ENCODE data around the gene FAM204A. TPM values are rescaled to one million over a fixed set of nuclear protein-coding genes. Genes with fewer than 3 reads are reported as not detected.

The FAM204A gene
- total and polyA plus RNA-seq, 3 experiments from 2014 or later, result 66.3 to 106 (median 71.6) TPM

DNA sequence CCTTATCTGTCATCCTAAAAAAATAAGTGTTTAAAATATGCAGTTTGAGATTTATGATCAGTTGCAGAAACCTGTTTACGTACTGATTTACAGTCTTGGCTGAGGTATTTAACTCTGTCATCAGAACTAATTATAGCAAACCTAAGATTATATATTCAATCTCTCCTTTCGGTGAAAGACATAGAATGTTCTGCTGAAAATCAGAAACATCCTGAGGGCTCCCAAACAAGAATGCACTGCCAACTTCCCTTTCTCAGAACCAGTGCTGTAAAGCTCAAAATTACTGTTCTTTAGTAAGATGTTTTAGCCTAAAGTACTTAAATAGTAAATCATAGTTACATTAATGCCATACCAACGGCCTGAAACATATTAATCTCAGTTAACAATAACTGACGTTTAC is 34.3 kb downstream of the FAM204A start:
- CTCF ChIA-PET, result no interaction called here
- H3K27me3 ChIP-seq (ENCODE audit: insufficient read depth, low read length, poor library complexity, severe bottlenecking), result no peaks in the 10 kb centered on the region
- no peaks in the 10 kb centered on the region for H3K9me3 ChIP-seq (ENCODE audit: low read length)
- no peak overlapping the region for H3K27ac Mint-ChIP-seq
- H3K36me3 Mint-ChIP-seq, result peaks cover 4 to 78% (median 31%) of the 10 kb centered on the region in 3 donors
- H3K4me1 ChIP-seq (ENCODE audit: insufficient read depth, low read length), result no peaks in the 10 kb centered on the region
- DNase-seq, result no peak
- H3K4me1 Mint-ChIP-seq, result no peaks in the 10 kb centered on the region
- POLR2A ChIA-PET, result no interaction called here
- no peak overlapping the region for H3K27ac ChIP-seq (ENCODE audit: low read depth, low read length)
- H3K27me3 Mint-ChIP-seq, result no peaks in the 10 kb centered on the region
- no peak overlapping the region for H3K4me3 ChIP-seq (ENCODE audit: low read length)
- no peaks in the 10 kb centered on the region for H3K9me3 Mint-ChIP-seq
- H3K36me3 ChIP-seq (ENCODE audit: insufficient read depth, low read length), result peaks cover 23% of the 10 kb centered on the region
- H3K4me3 Mint-ChIP-seq, result no peak overlapping the region

DNA sequence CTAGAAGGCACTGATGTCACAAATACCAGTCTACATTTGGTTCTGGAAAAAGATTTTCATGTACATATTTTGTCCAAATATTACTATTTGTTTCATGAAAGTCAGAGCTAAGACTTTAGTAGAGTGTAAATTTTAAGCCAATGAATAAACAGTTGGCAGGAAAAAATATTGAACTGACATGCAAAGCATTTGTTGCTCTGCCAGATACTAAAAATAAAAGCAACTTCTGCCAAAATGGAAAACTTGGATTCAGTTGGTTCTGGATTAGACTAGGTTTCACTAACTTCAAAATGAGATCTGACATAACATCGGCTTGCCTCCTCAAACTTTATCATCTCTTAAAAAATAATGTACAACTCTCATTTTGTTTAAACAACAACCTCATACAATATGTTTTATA is 34.9 kb downstream of the FAM204A start:
- POLR2A ChIA-PET, result no interaction called here

DNA sequence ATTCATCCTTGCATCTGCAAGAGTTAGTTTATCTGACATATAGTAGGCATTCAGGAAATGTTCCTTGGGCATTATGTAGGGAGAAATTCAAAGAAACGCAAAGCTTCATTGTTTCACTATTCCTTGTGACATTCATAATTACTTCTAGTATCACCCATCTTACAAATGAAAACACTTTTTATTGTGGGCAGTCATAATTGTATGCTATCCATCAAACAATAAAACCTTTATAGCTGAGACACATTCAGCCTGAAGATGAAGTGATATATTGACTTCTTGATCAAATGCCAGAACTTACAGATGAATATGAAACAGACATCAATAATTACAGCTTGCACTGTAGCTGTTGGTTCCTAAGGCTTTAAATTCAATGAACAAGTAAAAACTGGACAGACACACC is 36.4 kb downstream of the FAM204A start:
- DNase-seq, result no peak
- Mint-ChIP-seq H3K4me3 (no peak overlapping the region), H3K9me3 (no peaks in the 10 kb centered on the region), H3K27ac (peak overlapping the region in 1 of 8 donors; percentile 20), H3K36me3 (peaks cover 4 to 56% (median 17%) of the 10 kb centered on the region in 3 donors), H3K27me3 (no peaks in the 10 kb centered on the region), H3K4me1 (no peaks in the 10 kb centered on the region)
- H3K27me3 ChIP-seq (ENCODE audit: insufficient read depth, low read length, poor library complexity, severe bottlenecking), result no peaks in the 10 kb centered on the region
- H3K36me3 ChIP-seq (ENCODE audit: insufficient read depth, low read length), result peaks cover 22% of the 10 kb centered on the region
- no peaks in the 10 kb centered on the region for H3K4me1 ChIP-seq (ENCODE audit: insufficient read depth, low read length)
- H3K27ac ChIP-seq (ENCODE audit: low read depth, low read length), result no peak overlapping the region
- H3K9me3 ChIP-seq (ENCODE audit: low read length), result no peaks in the 10 kb centered on the region
- ChIA-PET POLR2A (no interaction called here), CTCF (no interaction called here)
- no peak overlapping the region for H3K4me3 ChIP-seq (ENCODE audit: low read length)

More for the DNA sequence above, 34.9 kb downstream of the FAM204A start:
- H3K27ac Mint-ChIP-seq, result no peak overlapping the region
- no peak overlapping the region for H3K4me3 Mint-ChIP-seq
- CTCF ChIA-PET, result no interaction called here
- peaks cover 23% of the 10 kb centered on the region for H3K36me3 ChIP-seq (ENCODE audit: insufficient read depth, low read length)
- no peak overlapping the region for H3K4me3 ChIP-seq (ENCODE audit: low read length)
- H3K9me3 ChIP-seq (ENCODE audit: low read length), result no peaks in the 10 kb centered on the region
- no peaks in the 10 kb centered on the region for H3K4me1 ChIP-seq (ENCODE audit: insufficient read depth, low read length)
- H3K27me3 Mint-ChIP-seq, result no peaks in the 10 kb centered on the region
- DNase-seq, result no peak
- peaks cover 4 to 71% (median 26%) of the 10 kb centered on the region in 3 donors for H3K36me3 Mint-ChIP-seq
- no peaks in the 10 kb centered on the region for H3K27me3 ChIP-seq (ENCODE audit: insufficient read depth, low read length, poor library complexity, severe bottlenecking)
- H3K4me1 Mint-ChIP-seq, result no peaks in the 10 kb centered on the region
- no peaks in the 10 kb centered on the region for H3K9me3 Mint-ChIP-seq
- H3K27ac ChIP-seq (ENCODE audit: low read depth, low read length), result no peak overlapping the region

DNA sequence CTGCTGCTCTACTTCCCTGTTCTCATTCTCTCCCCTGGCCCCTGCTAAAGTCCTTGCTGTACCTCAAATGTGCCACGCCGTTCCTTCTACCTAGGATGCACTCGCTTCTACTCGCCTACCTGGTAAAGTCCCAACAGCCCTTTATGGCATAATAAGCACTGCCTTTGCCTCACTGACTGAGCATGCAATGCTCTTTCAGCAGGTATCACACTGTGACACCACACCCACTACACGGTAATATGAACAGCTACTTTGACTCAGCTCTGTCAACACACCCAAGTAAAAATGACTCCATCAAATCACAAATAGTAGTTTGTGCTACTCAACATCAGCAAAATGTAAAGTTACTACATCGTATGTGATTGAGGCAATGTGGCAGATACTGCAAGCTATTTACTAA is 37.6 kb downstream of the FAM204A start:
- H3K27ac Mint-ChIP-seq, result no peak overlapping the region
- Histone ChIP-seq H3K9me3 (ENCODE audit: low read length) (no peaks in the 10 kb centered on the region), H3K4me3 (ENCODE audit: low read length) (no peak overlapping the region), H3K27me3 (ENCODE audit: insufficient read depth, low read length, poor library complexity, severe bottlenecking) (no peaks in the 10 kb centered on the region), H3K36me3 (ENCODE audit: insufficient read depth, low read length) (peaks cover 13% of the 10 kb centered on the region), H3K4me1 (ENCODE audit: insufficient read depth, low read length) (no peaks in the 10 kb centered on the region), H3K27ac (ENCODE audit: low read depth, low read length) (no peak overlapping the region)
- H3K4me3 Mint-ChIP-seq, result no peak overlapping the region
- CTCF ChIA-PET, result no interaction called here
- H3K36me3 Mint-ChIP-seq, result peaks cover 4 to 47% (median 15%) of the 10 kb centered on the region in 3 donors
- no peak for DNase-seq
- H3K27me3 Mint-ChIP-seq, result no peaks in the 10 kb centered on the region
- H3K4me1 Mint-ChIP-seq, result no peaks in the 10 kb centered on the region
- POLR2A ChIA-PET, result no interaction called here
- H3K9me3 Mint-ChIP-seq, result no peaks in the 10 kb centered on the region

DNA sequence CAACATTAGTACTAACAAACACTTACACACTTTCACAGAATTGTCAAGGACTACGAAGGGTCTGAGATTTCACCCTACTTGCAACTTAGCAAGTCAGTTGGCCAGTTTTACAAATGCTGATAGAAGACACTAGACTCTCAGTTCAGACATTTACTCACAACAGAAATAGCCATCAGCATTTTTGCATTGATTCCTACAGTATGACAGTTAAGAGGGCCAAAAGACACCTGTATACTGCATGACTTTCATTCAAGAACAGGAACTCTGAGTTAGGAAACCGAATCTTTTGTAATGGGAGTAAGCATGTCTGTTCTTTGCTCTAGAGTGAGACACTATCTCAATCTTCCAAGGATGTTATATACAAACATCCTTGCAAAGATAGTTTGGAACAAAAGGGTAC is 40.9 kb downstream of the FAM204A start:
- H3K27me3 Mint-ChIP-seq, result no peaks in the 10 kb centered on the region
- H3K4me3 Mint-ChIP-seq, result no peak overlapping the region

DNA sequence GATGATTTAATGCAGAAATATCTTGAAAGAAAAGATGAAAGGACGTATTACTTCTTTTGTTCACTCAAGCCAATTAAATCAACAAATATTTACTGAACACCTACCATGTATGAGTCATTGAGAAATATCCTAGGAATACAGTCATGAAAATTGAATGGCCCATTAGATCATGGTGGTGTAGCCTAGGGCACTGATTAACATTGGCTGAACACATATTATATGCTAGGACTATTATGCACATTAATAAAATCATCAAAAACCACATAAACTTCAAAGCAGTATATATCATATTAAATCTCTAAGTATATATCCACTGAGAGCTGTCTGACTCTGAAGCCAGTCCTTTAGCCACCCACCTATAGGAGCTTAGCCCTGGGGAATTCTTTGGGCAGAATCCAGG is 41.8 kb downstream of the FAM204A start:
- no peaks in the 10 kb centered on the region for H3K27me3 Mint-ChIP-seq
- DNase-seq, result no peak
- no peak overlapping the region for H3K4me3 Mint-ChIP-seq
- H3K4me3 ChIP-seq (ENCODE audit: low read length), result no peak overlapping the region
- H3K36me3 ChIP-seq (ENCODE audit: insufficient read depth, low read length), result no peaks in the 10 kb centered on the region
- CTCF ChIA-PET, result no interaction called here
- no peaks in the 10 kb centered on the region for H3K9me3 ChIP-seq (ENCODE audit: low read length)
- H3K4me1 Mint-ChIP-seq, result no peaks in the 10 kb centered on the region
- no peak overlapping the region for H3K27ac Mint-ChIP-seq
- H3K36me3 Mint-ChIP-seq, result peaks cover 0 to 11% (median 5%) of the 10 kb centered on the region in 3 donors
- no peaks in the 10 kb centered on the region for H3K27me3 ChIP-seq (ENCODE audit: insufficient read depth, low read length, poor library complexity, severe bottlenecking)
- no peaks in the 10 kb centered on the region for H3K9me3 Mint-ChIP-seq
- H3K4me1 ChIP-seq (ENCODE audit: insufficient read depth, low read length), result no peaks in the 10 kb centered on the region
- H3K27ac ChIP-seq (ENCODE audit: low read depth, low read length), result no peak overlapping the region
- POLR2A ChIA-PET, result no interaction called here

More for the DNA sequence above, 40.9 kb downstream of the FAM204A start:
- H3K27ac Mint-ChIP-seq, result no peak overlapping the region
- Histone ChIP-seq H3K27me3 (ENCODE audit: insufficient read depth, low read length, poor library complexity, severe bottlenecking) (no peaks in the 10 kb centered on the region), H3K4me1 (ENCODE audit: insufficient read depth, low read length) (no peaks in the 10 kb centered on the region), H3K9me3 (ENCODE audit: low read length) (no peaks in the 10 kb centered on the region), H3K27ac (ENCODE audit: low read depth, low read length) (no peak overlapping the region), H3K36me3 (ENCODE audit: insufficient read depth, low read length) (no peaks in the 10 kb centered on the region), H3K4me3 (ENCODE audit: low read length) (no peak overlapping the region)
- peaks cover 4 to 18% (median 10%) of the 10 kb centered on the region in 3 donors for H3K36me3 Mint-ChIP-seq
- H3K4me1 Mint-ChIP-seq, result no peaks in the 10 kb centered on the region
- CTCF ChIA-PET, result no interaction called here
- no peak for DNase-seq
- POLR2A ChIA-PET, result no interaction called here
- H3K9me3 Mint-ChIP-seq, result no peaks in the 10 kb centered on the region

DNA sequence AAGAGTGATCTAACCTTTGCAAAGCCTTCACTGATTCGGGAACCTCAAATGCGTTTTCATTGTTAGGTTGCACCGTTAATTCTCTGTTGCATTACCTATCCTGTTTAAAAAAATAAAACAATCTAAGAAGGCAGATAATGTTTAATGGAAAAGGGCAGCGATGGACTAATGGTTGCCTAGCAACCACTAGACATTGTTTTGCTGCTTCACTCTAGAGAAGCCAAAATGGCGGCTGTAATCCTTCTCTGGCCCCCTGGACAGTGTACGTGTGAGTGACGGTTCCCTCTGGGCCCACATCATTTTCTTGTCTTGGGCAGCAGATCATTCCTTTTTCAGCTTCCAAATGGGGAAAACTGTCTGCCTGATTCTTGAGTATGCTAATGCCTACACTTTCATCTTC is 43.3 kb downstream of the FAM204A start:
- Mint-ChIP-seq H3K4me1 (no peaks in the 10 kb centered on the region), H3K36me3 (no peaks in the 10 kb centered on the region), H3K27ac (peak overlapping the region in 1 of 8 donors; percentile 84), H3K27me3 (peaks cover 3 to 7% of the 10 kb centered on the region in 2 donors), H3K9me3 (no peaks in the 10 kb centered on the region), H3K4me3 (no peak overlapping the region)
- no peaks in the 10 kb centered on the region for H3K9me3 ChIP-seq (ENCODE audit: low read length)
- no peaks in the 10 kb centered on the region for H3K4me1 ChIP-seq (ENCODE audit: insufficient read depth, low read length)
- H3K36me3 ChIP-seq (ENCODE audit: insufficient read depth, low read length), result no peaks in the 10 kb centered on the region
- POLR2A ChIA-PET, result no interaction called here
- no peak overlapping the region for H3K4me3 ChIP-seq (ENCODE audit: low read length)
- CTCF ChIA-PET, result no interaction called here
- H3K27ac ChIP-seq (ENCODE audit: low read depth, low read length), result no peak overlapping the region
- H3K27me3 ChIP-seq (ENCODE audit: insufficient read depth, low read length, poor library complexity, severe bottlenecking), result no peaks in the 10 kb centered on the region
- no peak for DNase-seq

DNA sequence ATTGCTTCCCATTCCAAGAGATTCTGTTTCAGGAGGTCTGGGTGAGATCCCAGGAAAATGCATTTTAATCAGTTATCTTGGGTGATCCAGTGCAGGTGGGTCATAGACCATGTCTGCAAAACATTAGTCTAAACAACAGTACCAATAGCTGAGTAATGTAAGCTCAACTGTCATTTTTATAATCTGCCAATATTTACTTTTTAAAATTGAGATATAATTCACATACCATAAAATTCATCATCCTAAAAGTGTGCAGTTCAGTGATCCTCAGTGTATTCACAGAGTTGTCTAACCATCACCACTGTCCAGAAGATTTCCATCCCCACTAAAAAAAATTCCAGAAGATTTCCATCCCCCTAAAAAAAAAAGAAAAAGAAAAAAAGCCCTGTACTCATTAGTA is 51.0 kb downstream of the FAM204A start:
- Histone ChIP-seq H3K9me3 (ENCODE audit: low read length) (no peaks in the 10 kb centered on the region), H3K36me3 (ENCODE audit: insufficient read depth, low read length) (no peaks in the 10 kb centered on the region), H3K27ac (ENCODE audit: low read depth, low read length) (no peak overlapping the region), H3K4me1 (ENCODE audit: insufficient read depth, low read length) (no peaks in the 10 kb centered on the region), H3K4me3 (ENCODE audit: low read length) (no peak overlapping the region), H3K27me3 (ENCODE audit: insufficient read depth, low read length, poor library complexity, severe bottlenecking) (no peaks in the 10 kb centered on the region)
- no peaks in the 10 kb centered on the region for H3K4me1 Mint-ChIP-seq
- H3K4me3 Mint-ChIP-seq, result no peak overlapping the region
- peaks cover 13 to 48% of the 10 kb centered on the region in 2 donors for H3K27me3 Mint-ChIP-seq
- no peak for DNase-seq
- POLR2A ChIA-PET, result no interaction called here
- no peaks in the 10 kb centered on the region for H3K36me3 Mint-ChIP-seq
- CTCF ChIA-PET, result no interaction called here
- H3K9me3 Mint-ChIP-seq, result no peaks in the 10 kb centered on the region
- no peak overlapping the region for H3K27ac Mint-ChIP-seq

DNA sequence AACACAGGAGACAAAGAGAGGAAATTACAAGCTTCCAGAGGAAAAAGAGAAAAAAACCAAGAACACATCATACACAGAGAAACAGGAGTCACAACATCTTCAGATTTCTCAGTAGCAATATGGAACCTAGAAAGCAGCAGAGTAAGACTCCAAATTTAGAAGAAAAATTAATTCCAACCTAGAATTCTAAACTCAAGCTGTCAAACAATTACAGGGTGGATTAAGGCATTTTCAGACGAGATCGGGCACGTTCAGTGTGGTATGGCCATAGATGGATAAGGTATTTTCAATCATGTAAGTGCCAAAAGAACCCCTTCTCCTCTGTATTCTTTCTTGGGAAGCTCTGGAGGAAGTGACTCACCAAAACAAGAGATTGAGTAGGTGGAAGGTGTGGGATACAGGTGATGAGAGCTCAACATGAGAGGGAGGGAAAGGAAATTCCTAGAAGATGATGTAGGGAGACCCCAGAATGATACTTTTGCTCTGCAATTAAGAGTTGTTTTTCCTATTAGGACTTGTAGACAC is 51.6 kb downstream of the FAM204A start:
- no peak overlapping the region for H3K4me3 ChIP-seq (ENCODE audit: low read length)
- no peaks in the 10 kb centered on the region for H3K4me1 ChIP-seq (ENCODE audit: insufficient read depth, low read length)
- POLR2A ChIA-PET, result no interaction called here
- H3K9me3 ChIP-seq (ENCODE audit: low read length), result no peaks in the 10 kb centered on the region
- Mint-ChIP-seq H3K27ac (no peak overlapping the region), H3K4me3 (no peak overlapping the region), H3K36me3 (no peaks in the 10 kb centered on the region), H3K4me1 (no peaks in the 10 kb centered on the region), H3K27me3 (peaks cover 17 to 52% of the 10 kb centered on the region in 2 donors), H3K9me3 (no peaks in the 10 kb centered on the region)
- no peak for DNase-seq
- CTCF ChIA-PET, result no interaction called here
- H3K27me3 ChIP-seq (ENCODE audit: insufficient read depth, low read length, poor library complexity, severe bottlenecking), result no peaks in the 10 kb centered on the region
- no peaks in the 10 kb centered on the region for H3K36me3 ChIP-seq (ENCODE audit: insufficient read depth, low read length)
- no peak overlapping the region for H3K27ac ChIP-seq (ENCODE audit: low read depth, low read length)
